GM06990 (cell line): Measurements from ENCODE around the gene ZNF148.

Experiments used
- DNase-seq: peaks from one replicate; pipeline ENCODE4 v3.0.0-alpha.2; 2011; ENCODE audit not compliant: insufficient read length; ENCODE audit errors: extremely low read depth
- H3K27me3 ChIP-seq: replicated peaks from 2 replicates; pipeline ENCODE4 v1.6.0; 2011; ENCODE audit warnings: low read length; ENCODE audit not compliant: control insufficient read depth, insufficient read depth
- H3K36me3 ChIP-seq: 2 replicates; pipeline ENCODE4 v1.5.1; 2011; ENCODE audit warnings: low read length; ENCODE audit not compliant: control insufficient read depth, insufficient read depth
- H3K4me3 ChIP-seq: replicated peaks from 2 replicates; pipeline ENCODE4 v1.5.1; 2011; ENCODE audit warnings: low read depth, mild to moderate bottlenecking, control low read depth, low read length
- TF ChIP-seq, protein P1 (sequence below): IDR thresholded peaks from 2 replicates; pipeline ENCODE4 v1.5.1; 2011; ENCODE audit warnings: low read length, control low read depth, mild to moderate bottlenecking, inconsistent platforms; ENCODE audit not compliant: insufficient read depth, poor library complexity, severe bottlenecking

ZNF148 gene, protein sequence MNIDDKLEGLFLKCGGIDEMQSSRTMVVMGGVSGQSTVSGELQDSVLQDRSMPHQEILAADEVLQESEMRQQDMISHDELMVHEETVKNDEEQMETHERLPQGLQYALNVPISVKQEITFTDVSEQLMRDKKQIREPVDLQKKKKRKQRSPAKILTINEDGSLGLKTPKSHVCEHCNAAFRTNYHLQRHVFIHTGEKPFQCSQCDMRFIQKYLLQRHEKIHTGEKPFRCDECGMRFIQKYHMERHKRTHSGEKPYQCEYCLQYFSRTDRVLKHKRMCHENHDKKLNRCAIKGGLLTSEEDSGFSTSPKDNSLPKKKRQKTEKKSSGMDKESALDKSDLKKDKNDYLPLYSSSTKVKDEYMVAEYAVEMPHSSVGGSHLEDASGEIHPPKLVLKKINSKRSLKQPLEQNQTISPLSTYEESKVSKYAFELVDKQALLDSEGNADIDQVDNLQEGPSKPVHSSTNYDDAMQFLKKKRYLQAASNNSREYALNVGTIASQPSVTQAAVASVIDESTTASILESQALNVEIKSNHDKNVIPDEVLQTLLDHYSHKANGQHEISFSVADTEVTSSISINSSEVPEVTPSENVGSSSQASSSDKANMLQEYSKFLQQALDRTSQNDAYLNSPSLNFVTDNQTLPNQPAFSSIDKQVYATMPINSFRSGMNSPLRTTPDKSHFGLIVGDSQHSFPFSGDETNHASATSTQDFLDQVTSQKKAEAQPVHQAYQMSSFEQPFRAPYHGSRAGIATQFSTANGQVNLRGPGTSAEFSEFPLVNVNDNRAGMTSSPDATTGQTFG

DNA sequence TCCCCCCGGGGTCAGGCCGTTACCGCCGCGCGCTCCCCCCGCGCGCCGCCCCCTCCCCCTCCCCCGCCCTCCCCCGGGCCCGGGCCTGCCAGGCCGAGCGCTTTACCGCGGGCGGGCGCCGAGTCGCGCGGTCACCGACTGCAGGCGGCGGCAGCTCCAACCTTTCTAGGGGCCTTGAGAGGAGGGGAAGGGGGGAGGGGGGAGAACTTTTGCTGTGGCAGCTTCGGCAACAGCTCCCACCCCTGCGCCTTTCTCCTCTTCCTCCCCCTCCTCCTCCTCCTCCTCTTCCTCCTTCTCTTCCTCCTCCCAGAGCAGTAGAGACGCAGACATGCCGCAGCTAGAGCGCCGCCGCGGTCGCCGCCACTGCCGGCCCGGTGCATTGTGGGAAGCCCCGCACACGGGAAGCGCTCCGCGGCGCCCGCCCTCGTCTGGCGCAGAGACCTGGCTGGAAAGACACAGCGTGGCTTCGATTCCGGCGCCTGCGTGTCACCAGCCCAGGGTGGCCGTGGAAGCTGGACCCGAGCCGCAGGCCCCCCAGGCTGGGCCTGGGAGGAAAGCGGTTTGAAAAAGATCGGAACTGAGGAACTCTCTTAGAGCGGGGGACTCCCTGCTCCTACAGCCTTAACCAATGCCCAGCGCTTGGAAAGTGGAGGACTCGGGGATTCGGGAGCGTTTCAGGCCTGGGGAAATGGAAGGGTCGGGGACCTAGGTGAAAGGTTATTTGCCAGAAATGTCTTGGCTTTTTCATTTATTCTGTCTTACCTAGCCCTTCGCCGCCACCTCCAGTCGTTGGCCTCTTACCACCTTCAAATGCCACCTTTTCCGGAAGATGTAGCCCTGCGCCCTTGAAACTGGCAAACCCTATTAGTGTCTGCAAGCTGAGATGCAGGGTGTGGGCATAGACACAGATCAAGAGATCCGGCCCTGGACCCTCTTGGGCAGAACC is at the start of gene ZNF148:
Gene ZNF148, minus strand, starts transcription at position 330 of the 946 bp plus-strand sequence. CDS start 61,685 bp downstream, outside the sequence.
- DNase-seq, result peak; percentile 94
- Histone ChIP-seq H3K36me3 (no peaks in the 10 kb centered on the region), H3K27me3 (no peaks in the 10 kb centered on the region), H3K4me3 (peak within 1 kb of the TSS; percentile 81)
- TF ChIP-seq, protein P1, sequence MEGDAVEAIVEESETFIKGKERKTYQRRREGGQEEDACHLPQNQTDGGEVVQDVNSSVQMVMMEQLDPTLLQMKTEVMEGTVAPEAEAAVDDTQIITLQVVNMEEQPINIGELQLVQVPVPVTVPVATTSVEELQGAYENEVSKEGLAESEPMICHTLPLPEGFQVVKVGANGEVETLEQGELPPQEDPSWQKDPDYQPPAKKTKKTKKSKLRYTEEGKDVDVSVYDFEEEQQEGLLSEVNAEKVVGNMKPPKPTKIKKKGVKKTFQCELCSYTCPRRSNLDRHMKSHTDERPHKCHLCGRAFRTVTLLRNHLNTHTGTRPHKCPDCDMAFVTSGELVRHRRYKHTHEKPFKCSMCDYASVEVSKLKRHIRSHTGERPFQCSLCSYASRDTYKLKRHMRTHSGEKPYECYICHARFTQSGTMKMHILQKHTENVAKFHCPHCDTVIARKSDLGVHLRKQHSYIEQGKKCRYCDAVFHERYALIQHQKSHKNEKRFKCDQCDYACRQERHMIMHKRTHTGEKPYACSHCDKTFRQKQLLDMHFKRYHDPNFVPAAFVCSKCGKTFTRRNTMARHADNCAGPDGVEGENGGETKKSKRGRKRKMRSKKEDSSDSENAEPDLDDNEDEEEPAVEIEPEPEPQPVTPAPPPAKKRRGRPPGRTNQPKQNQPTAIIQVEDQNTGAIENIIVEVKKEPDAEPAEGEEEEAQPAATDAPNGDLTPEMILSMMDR, result no peak

DNA sequence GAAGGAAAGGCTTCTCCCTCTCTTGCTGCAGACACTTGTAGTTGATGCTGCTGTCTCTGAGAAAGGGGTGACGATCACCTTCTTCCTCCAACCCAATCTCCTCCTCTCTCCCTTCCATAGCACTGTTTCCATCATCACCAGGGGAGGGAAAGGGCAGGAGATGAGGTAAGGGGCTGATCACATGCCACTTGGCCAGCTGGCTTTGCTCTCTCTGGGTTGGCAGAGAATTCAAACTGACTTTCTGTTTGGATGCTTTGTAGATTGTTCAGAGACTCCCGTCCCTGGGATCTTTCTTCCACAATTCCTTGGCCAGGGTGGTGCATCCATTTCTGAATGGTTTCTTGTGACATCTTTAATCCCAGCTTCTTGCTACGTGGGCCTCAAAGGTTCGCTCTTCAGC is 43.2 kb upstream of the ZNF148 start:
- Histone ChIP-seq H3K27me3 (no peaks in the 10 kb centered on the region), H3K4me3 (no peak overlapping the region), H3K36me3 (no peaks in the 10 kb centered on the region)
- no peak for DNase-seq
- TF ChIP-seq, protein P1, result no peak

DNA sequence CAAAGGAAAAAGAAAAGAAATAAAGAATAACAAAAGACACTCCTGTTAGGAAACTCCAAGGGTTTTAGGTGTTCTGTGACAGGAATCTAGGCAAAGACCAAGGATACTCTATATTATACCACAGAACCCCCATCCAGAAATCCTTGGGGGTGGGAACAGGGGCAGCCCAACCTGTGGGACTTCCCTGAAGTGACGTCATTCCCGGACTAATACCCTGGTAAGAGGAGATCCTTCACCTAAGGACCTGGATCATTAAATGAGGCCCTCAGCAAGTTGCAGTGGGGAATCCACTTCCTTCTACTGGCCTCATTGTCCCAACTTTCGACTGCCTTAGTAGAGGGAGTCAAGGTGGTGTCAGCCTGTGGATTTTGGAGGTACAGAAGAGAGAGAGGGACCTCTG is 41.1 kb upstream of the ZNF148 start:
- Histone ChIP-seq H3K27me3 (no peaks in the 10 kb centered on the region), H3K4me3 (no peak overlapping the region), H3K36me3 (no peaks in the 10 kb centered on the region)
- TF ChIP-seq, protein P1, result no peak
- DNase-seq, result no peak

DNA sequence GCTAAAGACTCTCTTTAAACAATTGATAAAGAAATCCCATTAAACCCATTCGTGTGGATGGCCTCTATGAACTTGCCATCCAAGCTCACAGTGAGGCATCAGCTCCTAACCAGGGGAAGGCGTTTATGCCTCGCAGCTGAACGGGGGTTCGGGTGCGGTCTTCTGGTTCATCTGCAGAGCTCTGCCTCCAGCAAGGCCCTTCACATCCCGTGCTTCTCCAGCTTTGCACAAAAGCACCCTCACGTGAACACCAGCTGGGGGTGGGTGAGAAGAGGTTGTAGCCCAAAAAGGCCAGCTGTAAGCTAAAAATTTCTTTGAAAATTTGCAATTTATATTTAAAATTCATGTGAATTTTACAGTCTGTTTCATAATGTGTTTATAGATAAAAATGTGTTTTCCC is 39.5 kb upstream of the ZNF148 start:
- no peaks in the 10 kb centered on the region for H3K36me3 ChIP-seq
- no peaks in the 10 kb centered on the region for H3K27me3 ChIP-seq
- TF ChIP-seq, protein P1, result no peak
- no peak for DNase-seq
- no peak overlapping the region for H3K4me3 ChIP-seq

DNA sequence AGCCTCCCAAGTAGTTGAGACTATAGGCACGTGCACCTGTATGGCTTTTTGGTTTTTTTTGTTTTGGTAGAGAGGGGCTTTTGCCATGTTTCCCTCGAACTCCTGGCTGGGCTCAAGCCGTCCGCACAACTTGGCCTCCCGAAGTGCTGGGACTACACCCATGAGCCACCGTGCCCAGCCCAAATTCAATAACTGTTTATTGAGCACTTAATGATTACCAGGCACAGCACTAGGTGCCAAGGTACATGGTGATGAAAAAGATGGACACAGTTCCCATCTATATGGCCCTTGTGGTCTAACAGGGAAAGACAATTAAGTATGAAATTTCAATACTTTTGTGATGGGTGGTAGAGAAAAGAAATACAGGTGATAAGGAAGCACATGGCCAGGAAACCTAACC is 35.8 kb upstream of the ZNF148 start:
- no peak overlapping the region for H3K4me3 ChIP-seq
- no peak for DNase-seq
- H3K27me3 ChIP-seq, result no peaks in the 10 kb centered on the region
- TF ChIP-seq, protein P1, result no peak
- H3K36me3 ChIP-seq, result no peaks in the 10 kb centered on the region
